ENCODE data around the gene LRRC61. TPM values are rescaled to one million over a fixed set of nuclear protein-coding genes. Genes with fewer than 3 reads are reported as not detected.

LRRC61 gene
- total RNA-seq, 6 experiments from 2014 or later: 13.0 to 33.0 (median 19.1) TPM

DNA sequence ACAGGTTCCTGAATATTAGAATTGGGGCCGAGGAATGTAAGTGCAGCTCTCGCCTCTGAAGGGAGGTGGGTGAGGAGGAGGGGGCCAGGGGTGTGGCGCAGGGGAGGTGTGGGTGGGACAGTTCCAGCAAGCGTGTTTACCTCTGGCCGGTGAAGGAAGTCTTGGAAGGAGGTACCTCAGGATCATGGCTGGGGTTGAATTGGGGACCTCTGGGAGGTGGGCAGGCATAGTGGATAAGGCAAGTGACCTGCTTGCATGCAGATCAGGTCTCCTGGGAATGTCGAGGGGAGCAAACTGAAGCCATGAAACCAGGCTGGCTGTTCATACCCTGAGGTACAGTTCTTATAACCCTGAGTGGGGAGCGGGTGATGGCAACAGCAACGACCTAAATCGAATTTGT is 57.9 kb downstream of the LRRC61 start:
- Histone ChIP-seq H3K27me3 (no peaks in the 10 kb centered on the region), H3K36me3 (no peaks in the 10 kb centered on the region), H3K9me3 (no peaks in the 10 kb centered on the region), H3K4me1 (peaks cover 0 to 55% (median 20%) of the 10 kb centered on the region in 4 donors), H3K4me3 (no peak overlapping the region), H3K27ac (no peak overlapping the region)
- WGBS (ENCODE audit: insufficient coverage, low coverage, low lambda C conversion rate, missing lambda C conversion rate): 92% methylated on average over 9 of the region's 9 CpGs
- intact Hi-C loops (cut with DNase I): no loop called here
- no peak for DNase-seq
- no peak for ATAC-seq
- TF ChIP-seq, protein P1, sequence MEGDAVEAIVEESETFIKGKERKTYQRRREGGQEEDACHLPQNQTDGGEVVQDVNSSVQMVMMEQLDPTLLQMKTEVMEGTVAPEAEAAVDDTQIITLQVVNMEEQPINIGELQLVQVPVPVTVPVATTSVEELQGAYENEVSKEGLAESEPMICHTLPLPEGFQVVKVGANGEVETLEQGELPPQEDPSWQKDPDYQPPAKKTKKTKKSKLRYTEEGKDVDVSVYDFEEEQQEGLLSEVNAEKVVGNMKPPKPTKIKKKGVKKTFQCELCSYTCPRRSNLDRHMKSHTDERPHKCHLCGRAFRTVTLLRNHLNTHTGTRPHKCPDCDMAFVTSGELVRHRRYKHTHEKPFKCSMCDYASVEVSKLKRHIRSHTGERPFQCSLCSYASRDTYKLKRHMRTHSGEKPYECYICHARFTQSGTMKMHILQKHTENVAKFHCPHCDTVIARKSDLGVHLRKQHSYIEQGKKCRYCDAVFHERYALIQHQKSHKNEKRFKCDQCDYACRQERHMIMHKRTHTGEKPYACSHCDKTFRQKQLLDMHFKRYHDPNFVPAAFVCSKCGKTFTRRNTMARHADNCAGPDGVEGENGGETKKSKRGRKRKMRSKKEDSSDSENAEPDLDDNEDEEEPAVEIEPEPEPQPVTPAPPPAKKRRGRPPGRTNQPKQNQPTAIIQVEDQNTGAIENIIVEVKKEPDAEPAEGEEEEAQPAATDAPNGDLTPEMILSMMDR (IDR thresholded peaks at IDR 0.05): no peak
- no peak for TF ChIP-seq POLR2A (IDR thresholded peaks at IDR 0.05)

DNA sequence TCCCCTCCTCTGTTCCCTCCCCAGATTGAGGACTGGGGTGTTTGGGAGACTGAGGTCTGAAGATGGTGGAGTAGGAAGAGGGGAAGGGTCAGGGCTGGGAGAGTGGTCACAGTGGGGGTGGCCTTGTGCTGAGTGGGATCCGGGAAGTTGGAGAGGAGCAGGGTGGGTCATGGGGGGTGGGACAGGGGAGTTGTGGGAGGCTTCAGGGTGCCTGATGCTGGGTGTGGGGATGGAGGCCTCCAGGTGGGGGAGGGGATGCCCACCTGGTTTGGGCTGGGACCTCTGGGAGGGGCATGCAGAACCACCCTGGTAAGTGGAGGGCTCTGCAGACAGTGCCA is 58.6 kb downstream of the LRRC61 start:
- no peaks in the 10 kb centered on the region for H3K27me3 ChIP-seq
- 100% methylated on average over 1 of the region's 1 CpG for WGBS (ENCODE audit: insufficient coverage, low coverage, low lambda C conversion rate, missing lambda C conversion rate)
- ATAC-seq (no peak), DNase-seq (no peak)
- no peak for TF ChIP-seq POLR2A (IDR thresholded peaks at IDR 0.05)
- TF ChIP-seq, protein P1 (IDR thresholded peaks at IDR 0.05): no peak
- H3K27ac ChIP-seq: no peak overlapping the region
- H3K4me3 ChIP-seq: no peak overlapping the region
- no peaks in the 10 kb centered on the region for H3K9me3 ChIP-seq
- peaks cover 0 to 55% (median 20%) of the 10 kb centered on the region in 4 donors for H3K4me1 ChIP-seq
- intact Hi-C loops (cut with DNase I): no loop called here
- no peaks in the 10 kb centered on the region for H3K36me3 ChIP-seq

DNA sequence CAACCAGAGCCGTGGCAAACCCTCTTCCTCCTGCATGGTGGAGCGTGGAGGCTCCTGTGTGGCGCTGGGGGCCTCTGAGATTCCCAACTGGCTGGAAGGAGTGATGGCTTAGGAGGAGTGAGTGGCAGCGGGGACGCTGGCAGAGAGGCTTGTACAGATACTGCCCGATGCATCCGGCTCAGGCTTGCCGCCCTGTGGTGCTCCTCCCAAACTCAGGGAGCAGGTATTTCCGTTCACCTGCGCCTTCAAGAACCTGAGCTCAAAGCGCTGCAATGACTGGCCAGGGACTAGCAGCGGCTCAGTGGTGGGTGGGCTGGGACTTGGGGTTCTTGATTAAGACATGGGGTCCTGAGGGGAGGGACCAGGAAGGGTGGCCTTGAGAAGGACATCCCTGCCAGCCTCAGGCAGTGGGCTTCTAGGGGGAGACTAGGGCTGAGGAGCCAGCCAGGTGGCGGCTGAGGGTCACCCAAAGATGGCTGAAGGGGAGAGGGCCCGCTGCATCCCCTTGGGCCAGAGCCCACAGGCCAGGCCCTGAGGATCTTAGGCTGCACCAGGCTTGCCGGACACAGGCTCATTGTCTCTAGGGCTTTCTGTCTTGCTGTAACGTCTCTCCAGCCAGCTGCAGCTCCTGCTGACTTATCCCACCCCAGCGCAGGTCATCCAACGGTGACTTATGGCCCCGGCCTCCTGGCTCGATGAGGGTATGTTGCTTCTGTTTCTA is 59.1 kb downstream of the LRRC61 start:
- Histone ChIP-seq H3K4me1 (peaks cover 0 to 50% (median 17%) of the 10 kb centered on the region in 4 donors), H3K4me3 (no peak overlapping the region), H3K27ac (no peak overlapping the region), H3K9me3 (no peaks in the 10 kb centered on the region), H3K36me3 (no peaks in the 10 kb centered on the region), H3K27me3 (no peaks in the 10 kb centered on the region)
- intact Hi-C loops (cut with DNase I): no loop called here
- WGBS (ENCODE audit: insufficient coverage, low coverage, low lambda C conversion rate, missing lambda C conversion rate): 96% methylated on average over 5 of the region's 20 CpGs
- DNase-seq (no peak), ATAC-seq (no peak)
- TF ChIP-seq, protein P1 (IDR thresholded peaks at IDR 0.05): no peak
- no peak for TF ChIP-seq POLR2A (IDR thresholded peaks at IDR 0.05)

DNA sequence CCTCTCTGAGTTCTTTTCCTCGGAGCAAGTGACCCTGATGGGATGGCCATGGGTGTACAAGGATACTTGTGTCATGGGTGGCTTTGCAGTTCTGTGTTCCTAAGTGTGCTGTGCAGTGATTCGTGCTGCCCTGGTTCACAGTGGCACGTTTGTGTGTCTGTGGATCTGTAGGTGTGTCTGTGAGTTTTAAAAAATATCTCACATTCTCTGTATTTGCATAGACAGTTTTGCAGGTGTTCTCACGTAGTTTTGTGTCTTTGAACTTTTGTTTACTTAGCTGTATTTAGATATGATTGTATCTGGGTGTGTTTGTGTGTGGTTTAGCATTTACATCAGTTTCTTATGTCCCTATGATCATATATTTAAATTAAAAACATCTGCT is 59.7 kb downstream of the LRRC61 start:
- Histone ChIP-seq H3K4me3 (no peak overlapping the region), H3K27me3 (no peaks in the 10 kb centered on the region), H3K4me1 (peaks cover 0 to 44% (median 15%) of the 10 kb centered on the region in 4 donors), H3K27ac (no peak overlapping the region), H3K9me3 (no peaks in the 10 kb centered on the region), H3K36me3 (no peaks in the 10 kb centered on the region)
- WGBS (ENCODE audit: insufficient coverage, low coverage, low lambda C conversion rate, missing lambda C conversion rate): 37% methylated on average over 3 of the region's 4 CpGs
- no peak for ATAC-seq
- TF ChIP-seq, protein P1 (IDR thresholded peaks at IDR 0.05): no peak
- TF ChIP-seq POLR2A (IDR thresholded peaks at IDR 0.05): no peak
- DNase-seq: no peak
- intact Hi-C loops (cut with DNase I): no loop called here
